GM18907 (cell line): ENCODE data around the gene SPOCK1.

Experiments
- ATAC-seq: cut with Tn5 transposase; IDR thresholded peaks from one replicate; pipeline ENCODE4 v1.9.1; 2021; ENCODE audit warnings: mild to moderate bottlenecking, moderate library complexity; ENCODE audit not compliant: unreplicated experiment

SPOCK1 gene

GRCh38 chr5:137496919-137497318 lies 2.2 kb downstream of the SPOCK1 start:
- no peak for ATAC-seq

- ATAC-seq, result no peak
Observed at GRCh38 chr5:137492331-137492730, 6.8 kb downstream of the SPOCK1 start.

- no peak for ATAC-seq
Observed at GRCh38 chr5:137491121-137491520, 8.0 kb downstream of the SPOCK1 start.

- no peak for ATAC-seq
Observed at GRCh38 chr5:137490591-137490990, 8.5 kb downstream of the SPOCK1 start.

GRCh38 chr5:137488974-137489373 lies 10.2 kb downstream of the SPOCK1 start:
- ATAC-seq, result no peak

GRCh38 chr5:137488516-137488915 lies 10.6 kb downstream of the SPOCK1 start:
- ATAC-seq, result no peak

- no peak for ATAC-seq
Observed at GRCh38 chr5:137487600-137487999, 11.5 kb downstream of the SPOCK1 start.

- no peak for ATAC-seq
Observed at GRCh38 chr5:137486707-137487106, 12.4 kb downstream of the SPOCK1 start.

GRCh38 chr5:137481596-137481995 lies 17.5 kb downstream of the SPOCK1 start:
- no peak for ATAC-seq

GRCh38 chr5:137478043-137478442 lies 21.1 kb downstream of the SPOCK1 start:
- no peak for ATAC-seq

- no peak for ATAC-seq
Observed at GRCh38 chr5:137470921-137471220, 28.3 kb downstream of the SPOCK1 start.

GRCh38 chr5:137470111-137470920 lies 28.8 kb downstream of the SPOCK1 start:
- ATAC-seq, result no peak

GRCh38 chr5:137466889-137467288 lies 32.2 kb downstream of the SPOCK1 start:
- no peak for ATAC-seq

GRCh38 chr5:137465930-137466329 lies 33.2 kb downstream of the SPOCK1 start:
- ATAC-seq, result no peak

- ATAC-seq, result no peak
Observed at GRCh38 chr5:137462816-137463520, 36.2 kb downstream of the SPOCK1 start.

GRCh38 chr5:137462265-137462590 lies 36.9 kb downstream of the SPOCK1 start:
- ATAC-seq, result no peak

GRCh38 chr5:137461391-137462264 lies 37.5 kb downstream of the SPOCK1 start:
- ATAC-seq, result no peak

GRCh38 chr5:137454671-137455070 lies 44.5 kb downstream of the SPOCK1 start:
- ATAC-seq, result no peak

- ATAC-seq, result no peak
Observed at GRCh38 chr5:137453483-137454080, 45.5 kb downstream of the SPOCK1 start.

GRCh38 chr5:137450759-137451158 lies 48.4 kb downstream of the SPOCK1 start:
- no peak for ATAC-seq

GRCh38 chr5:137448868-137449267 lies 50.3 kb downstream of the SPOCK1 start:
- ATAC-seq, result no peak
